ENCODE results near the gene LGALS12. TPM values are rescaled to one million over a fixed set of nuclear protein-coding genes. Genes with fewer than 3 reads are reported as not detected.

Gene LGALS12, protein sequence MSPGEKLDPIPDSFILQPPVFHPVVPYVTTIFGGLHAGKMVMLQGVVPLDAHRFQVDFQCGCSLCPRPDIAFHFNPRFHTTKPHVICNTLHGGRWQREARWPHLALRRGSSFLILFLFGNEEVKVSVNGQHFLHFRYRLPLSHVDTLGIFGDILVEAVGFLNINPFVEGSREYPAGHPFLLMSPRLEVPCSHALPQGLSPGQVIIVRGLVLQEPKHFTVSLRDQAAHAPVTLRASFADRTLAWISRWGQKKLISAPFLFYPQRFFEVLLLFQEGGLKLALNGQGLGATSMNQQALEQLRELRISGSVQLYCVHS
- 0.30 TPM in 1 of 2 replicates, not detected in the other for total RNA-seq

DNA sequence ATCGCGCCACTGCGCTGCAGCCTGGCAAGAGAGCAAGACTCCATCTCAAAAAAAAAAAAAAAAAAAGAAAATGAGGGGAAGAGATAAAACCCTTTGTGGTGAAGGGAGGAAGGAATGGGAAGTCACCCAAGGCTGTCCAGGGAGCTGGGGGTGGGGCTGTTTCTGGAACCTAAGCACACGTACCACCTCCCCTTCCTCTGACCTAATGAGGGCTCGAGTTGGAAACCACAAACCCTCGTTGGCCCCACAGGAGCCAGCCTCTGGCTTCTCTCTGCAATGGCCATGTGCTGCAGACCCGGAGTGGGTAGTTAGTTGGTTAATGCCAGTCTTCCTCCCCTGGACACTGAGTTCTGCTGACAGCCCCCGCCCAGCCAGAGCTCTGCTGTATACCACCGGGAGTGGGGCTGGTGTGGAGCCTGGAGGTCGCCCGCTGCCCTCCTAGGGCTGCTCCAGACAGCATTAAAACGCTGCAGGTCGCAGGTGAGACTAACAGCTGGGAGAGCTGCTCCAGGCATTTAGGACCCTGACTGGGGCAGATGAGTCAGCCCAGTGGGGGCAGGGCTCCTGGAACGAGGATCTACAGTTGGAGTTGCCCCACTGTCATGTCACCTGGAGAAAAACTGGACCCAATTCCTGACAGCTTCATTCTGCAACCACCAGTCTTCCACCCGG is at the start of gene LGALS12:
TSS of gene LGALS12 (plus strand) at position 228 of the 672 bp plus-strand sequence. CDS start at position 603, 375 bp downstream.

DNA sequence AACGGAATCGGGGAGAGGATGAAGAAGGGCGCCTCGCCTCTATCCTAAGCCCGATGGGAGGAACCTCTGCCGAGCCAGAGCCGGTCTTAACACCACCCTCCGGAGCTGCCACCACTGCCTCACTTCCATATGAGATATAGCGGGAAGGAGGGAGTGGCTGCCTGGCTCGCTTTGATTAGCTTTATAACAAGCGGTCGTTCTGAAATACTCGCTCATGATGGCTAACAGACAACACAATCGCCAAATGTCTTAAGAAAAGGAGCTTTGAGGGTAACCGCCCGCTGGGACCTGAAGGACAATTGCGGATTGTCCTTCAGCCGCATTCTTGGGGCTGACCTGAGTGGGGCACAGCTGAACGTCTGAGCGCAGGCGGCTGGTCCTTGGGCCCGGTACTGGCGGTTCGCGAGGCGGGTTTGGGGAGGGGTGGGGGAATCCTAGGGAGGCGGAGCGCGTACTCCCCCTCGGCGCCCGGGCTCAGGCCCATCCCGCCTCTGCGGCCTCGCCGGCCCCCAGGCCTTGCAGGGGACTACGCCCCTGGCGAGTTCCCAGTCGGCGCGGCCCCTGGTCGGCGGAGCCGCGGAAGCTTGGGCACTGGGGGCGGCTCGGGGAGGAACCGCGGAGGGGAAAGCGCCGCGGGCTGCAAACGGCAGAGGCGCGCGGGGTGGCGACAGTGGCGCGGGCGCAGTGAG is 15.2 kb upstream of the LGALS12 start, which contains the start of gene PLAAT5:
TSS of gene PLAAT5 (minus strand) at position 617 of the 689 bp plus-strand sequence. CDS start at position 484, 133 bp downstream.

DNA sequence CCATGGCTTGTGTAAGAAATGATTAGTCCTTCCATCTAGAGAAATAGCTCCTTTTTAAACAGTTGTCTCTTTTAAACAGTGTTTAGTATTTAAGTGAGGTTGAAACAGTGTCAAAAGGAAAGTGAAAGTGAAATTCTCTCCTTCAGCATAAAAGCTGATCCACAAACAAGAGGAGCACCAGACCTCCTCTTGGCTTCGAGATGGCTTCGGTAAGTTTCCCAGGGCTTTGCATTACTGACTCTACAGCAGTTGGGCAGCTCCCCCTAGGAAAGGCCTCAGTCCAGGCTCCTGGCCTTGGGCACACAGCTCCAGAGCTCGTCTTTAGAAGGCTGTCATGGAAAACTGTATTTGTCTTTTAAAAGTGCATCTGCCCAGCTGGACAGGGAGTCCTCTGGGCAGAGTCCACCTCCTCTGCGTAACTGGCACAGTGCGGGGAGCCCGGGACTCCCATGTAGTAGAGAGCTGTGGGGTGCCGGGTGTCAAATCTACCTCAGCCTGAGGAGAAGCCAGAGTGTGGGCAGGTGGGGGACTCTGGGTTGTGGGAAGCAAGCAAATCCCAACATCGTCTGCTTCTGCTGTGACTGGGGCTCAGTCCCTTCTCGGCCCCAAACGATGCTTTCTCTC is 30.9 kb downstream of the LGALS12 start, which contains the start of gene PLAAT4:
TSS of gene PLAAT4 (plus strand) at position 140 of the 624 bp plus-strand sequence. CDS start at position 201, 61 bp downstream.

GRCh38 chr11:63563201-63564055 is 57.5 kb downstream of the LGALS12 start, which contains the start of gene PLAAT2:
Gene PLAAT2 (minus strand): TSS chr11:63563379. CDS start chr11:63563324, 55 bp downstream.

Other genes with a start within 250 kb of the LGALS12 start
- not detected in 2 replicates for gene SLC22A9, start 136.3 kb upstream of the LGALS12 start, total RNA-seq
- not detected in 2 replicates for gene PLAAT5, start 14.9 kb upstream of the LGALS12 start, total RNA-seq
- gene PLAAT4, start 30.7 kb downstream of the LGALS12 start, total RNA-seq: 5.0 and 6.7 TPM in 2 replicates
- gene PLAAT2, start 57.3 kb downstream of the LGALS12 start, total RNA-seq: not detected in 2 replicates
- 3.9 and 5.7 TPM in 2 replicates for gene PLAAT3, start 108.3 kb downstream of the LGALS12 start, total RNA-seq
- gene ATL3, start 165.3 kb downstream of the LGALS12 start, total RNA-seq: 52.5 and 65.1 TPM in 2 replicates
- gene RTN3, start 175.4 kb downstream of the LGALS12 start, total RNA-seq: 71.5 and 76.0 TPM in 2 replicates